Suprapubic skin (tissue), 4 donors: ENCODE data around the gene STXBP5L. TPM values are rescaled to one million over a fixed set of nuclear protein-coding genes. Genes with fewer than 3 reads are reported as not detected.
"Not testable (repeated sequence)": the region's sequence is repeated elsewhere in the genome, so short reads cannot be mapped to it uniquely, and the experiment has no call there.

Experiments
- DNase-seq, 2 donors: peaks; one replicate each; pipeline ENCODE4 v3.0.0-alpha.2; 2019; ENCODE audit warnings: low spot score in 2 of 2
- H3K27ac ChIP-seq: fragments of 200-600 bp; sonication (generic); one replicate; pipeline ENCODE4 v1.5.1; 2019
- H3K27me3 ChIP-seq: fragments of 200-600 bp; sonication (generic); one replicate; pipeline ENCODE4 v1.5.1; 2019
- H3K36me3 ChIP-seq: fragments of 200-600 bp; sonication (generic); one replicate; pipeline ENCODE4 v1.5.1; 2019
- H3K4me1 ChIP-seq: fragments of 200-600 bp; sonication (generic); one replicate; pipeline ENCODE4 v1.5.1; 2019
- H3K4me3 ChIP-seq: fragments of 200-600 bp; sonication (generic); one replicate; pipeline ENCODE4 v1.5.1; 2019; ENCODE audit warnings: mild to moderate bottlenecking
- H3K9me3 ChIP-seq: fragments of 200-600 bp; sonication (generic); one replicate; pipeline ENCODE4 v1.5.1; 2019
- CTCF ChIP-seq, 2 donors: fragments of 200-600 bp in 1 of 2; fragments of 450-650 bp in 1 of 2; sonication (generic) in 1 of 2; IDR thresholded peaks; one replicate each; pipeline ENCODE4 v1.5.1; 2016 to 2019; ENCODE audit warnings: antibody characterized with exemption in 2 of 2, mild to moderate bottlenecking in 1 of 2, moderate library complexity in 1 of 2
- EP300 ChIP-seq: sonication (generic); formaldehyde crosslinking; IDR thresholded peaks from one replicate; pipeline ENCODE4 v1.6.1; 2017; ENCODE audit warnings: antibody characterized with exemption
- POLR2A ChIP-seq, 2 donors: fragments of 450-650 bp; IDR thresholded peaks; one replicate each; pipeline ENCODE4 v1.6.1; 2017; ENCODE audit warnings: antibody characterized with exemption in 2 of 2, mild to moderate bottlenecking in 2 of 2, moderate library complexity in 2 of 2
- POLR2AphosphoS5 ChIP-seq, 3 donors: sonication (generic); formaldehyde crosslinking; IDR thresholded peaks; one replicate each; pipeline ENCODE4 v1.6.1; 2017; ENCODE audit warnings: antibody characterized with exemption in 3 of 3
- WGBS: methylation state at CpG from one replicate; pipeline ENCODE4 v1.1.5; 2018; 5-methylcytosine and 5-hydroxymethylcytosine counted together
- total RNA-seq, 4 donors: library from RNA; depleted of rRNA; stranded (reverse); fragments of >200 nt; gene quantifications; one replicate each; pipeline ENCODE4 v1.1.0, GENCODE V29; 2016

The STXBP5L gene
- total RNA-seq, 4 donors from 2014 or later, result 0.08 to 0.32 (median 0.15) TPM; not detected in 1

- Histone ChIP-seq H3K27ac (no peak overlapping the region), H3K4me1 (no peaks in the 10 kb centered on the region), H3K9me3 (no peaks in the 10 kb centered on the region), H3K4me3 (no peak overlapping the region), H3K36me3 (no peaks in the 10 kb centered on the region), H3K27me3 (no peaks in the 10 kb centered on the region)
- no peak for DNase-seq
- no peak for TF ChIP-seq EP300
- no peak for TF ChIP-seq POLR2AphosphoS5 (IDR thresholded peaks at IDR 0.05)
- TF ChIP-seq POLR2A (IDR thresholded peaks at IDR 0.05), result no peak
- no peak for TF ChIP-seq CTCF (IDR thresholded peaks at IDR 0.05)
These were observed 294.6 kb downstream of the STXBP5L start for GRCh38 chr3:121202573-121202972.

GRCh38 chr3:121223116-121223515 is 315.1 kb downstream of the STXBP5L start:
- Histone ChIP-seq H3K27ac (no peak overlapping the region), H3K9me3 (no peaks in the 10 kb centered on the region), H3K36me3 (no peaks in the 10 kb centered on the region), H3K4me3 (no peak overlapping the region), H3K4me1 (no peaks in the 10 kb centered on the region), H3K27me3 (no peaks in the 10 kb centered on the region)
- TF ChIP-seq POLR2AphosphoS5 (IDR thresholded peaks at IDR 0.05) (no peak), CTCF (IDR thresholded peaks at IDR 0.05) (no peak), EP300 (no peak), POLR2A (IDR thresholded peaks at IDR 0.05) (no peak)
- WGBS, result 46% methylated on average over 2 of the region's 2 CpGs
- no peak for DNase-seq

DNA sequence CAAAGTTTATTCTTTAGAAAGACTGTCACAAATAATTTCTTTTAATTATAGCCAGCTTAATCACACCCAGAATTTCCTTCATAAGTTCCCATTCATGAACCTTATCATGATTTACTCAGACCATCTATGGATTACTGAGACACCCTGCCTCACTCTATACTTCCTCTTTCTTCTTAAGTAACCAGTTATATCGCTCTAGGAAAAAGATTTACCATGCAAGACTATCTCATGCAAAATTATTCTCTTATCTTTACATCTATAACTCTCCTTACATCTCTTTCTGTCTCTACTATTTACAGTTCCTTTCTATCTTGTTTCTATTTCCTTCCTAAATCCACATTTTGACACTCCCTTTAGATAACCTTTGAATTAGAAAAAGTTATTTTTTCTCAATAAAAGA is 321.0 kb downstream of the STXBP5L start:
- WGBS, result 51% methylated on average over 1 of the region's 1 CpG
- no peak overlapping the region for H3K27ac ChIP-seq
- TF ChIP-seq POLR2AphosphoS5 (IDR thresholded peaks at IDR 0.05) (no peak), POLR2A (IDR thresholded peaks at IDR 0.05) (no peak), CTCF (IDR thresholded peaks at IDR 0.05) (no peak), EP300 (no peak)

GRCh38 chr3:121230194-121230593 is 322.2 kb downstream of the STXBP5L start:
- H3K9me3 ChIP-seq, H3K4me1 ChIP-seq, H3K27ac ChIP-seq, H3K4me3 ChIP-seq, H3K36me3 ChIP-seq, DNase-seq, H3K27me3 ChIP-seq: not testable (repeated sequence)
- 89% methylated on average over 1 of the region's 1 CpG for WGBS

More for the DNA sequence above, 321.0 kb downstream of the STXBP5L start:
- Histone ChIP-seq H3K27me3 (no peaks in the 10 kb centered on the region), H3K4me1 (no peaks in the 10 kb centered on the region), H3K36me3 (no peaks in the 10 kb centered on the region), H3K4me3 (no peak overlapping the region), H3K9me3 (no peaks in the 10 kb centered on the region)
- DNase-seq, result no peak

DNA sequence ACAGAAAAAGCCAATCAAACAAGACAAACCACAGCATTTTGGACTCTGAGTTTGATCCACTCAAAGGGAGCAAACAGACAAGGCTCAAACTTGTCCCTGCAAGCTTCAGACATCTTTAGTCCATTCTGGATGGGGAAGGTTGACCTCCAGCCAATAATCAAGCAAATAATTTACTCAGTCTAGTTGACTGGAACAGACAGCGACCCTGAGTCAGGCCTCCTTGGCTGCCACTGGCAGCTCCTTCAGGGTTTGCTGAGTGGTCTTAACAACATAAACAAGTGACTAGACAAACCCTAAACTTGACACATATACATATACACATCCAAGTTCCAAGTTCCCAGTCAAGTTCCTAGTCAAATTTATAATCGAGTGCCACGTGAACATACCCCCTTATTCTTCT is 323.9 kb downstream of the STXBP5L start:
- Histone ChIP-seq H3K36me3 (no peaks in the 10 kb centered on the region), H3K9me3 (no peaks in the 10 kb centered on the region), H3K4me1 (no peaks in the 10 kb centered on the region), H3K27me3 (no peaks in the 10 kb centered on the region), H3K27ac (no peak overlapping the region), H3K4me3 (no peak overlapping the region)
- TF ChIP-seq CTCF (IDR thresholded peaks at IDR 0.05), result no peak
- TF ChIP-seq POLR2A (IDR thresholded peaks at IDR 0.05), result no peak
- TF ChIP-seq EP300, result no peak
- TF ChIP-seq POLR2AphosphoS5 (IDR thresholded peaks at IDR 0.05), result no peak
- DNase-seq, result no peak
- WGBS, result 81% methylated on average over 3 of the region's 3 CpGs
